IPS-18c (cell line): ENCODE data around the gene SNX5.

Source experiments
- H3K4me3 ChIP-seq: 2 replicates; pipeline ENCODE4 v1.7.0; 2013; ENCODE audit warnings: low read depth, mild to moderate bottlenecking, low read length, moderate library complexity; ENCODE audit not compliant: insufficient read depth
- H3K9me3 ChIP-seq: one replicate; pipeline ENCODE4 v1.6.1; 2013; ENCODE audit warnings: mild to moderate bottlenecking, low read length, moderate library complexity; ENCODE audit not compliant: control insufficient read depth, insufficient read depth

The SNX5 gene

DNA sequence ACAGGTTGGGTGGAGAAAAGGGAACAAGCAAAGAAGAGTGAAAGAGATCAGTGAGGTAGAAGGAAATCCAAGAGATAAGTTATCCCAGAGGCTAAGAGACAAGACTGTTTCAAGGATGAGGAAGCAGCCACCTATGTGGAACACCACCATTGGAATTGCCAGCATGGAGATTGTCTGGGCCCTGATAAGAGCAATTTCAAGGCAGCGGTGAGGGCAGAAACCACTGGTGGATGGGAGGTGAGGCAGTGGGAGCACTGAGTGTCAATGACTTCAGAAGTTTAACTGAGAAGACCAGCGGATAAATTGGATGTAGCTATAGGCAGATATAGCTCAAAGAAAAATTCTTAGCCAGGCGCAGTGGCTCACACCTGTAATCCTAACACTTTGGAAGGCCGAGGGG lies 56.7 kb downstream of the SNX5 start:
- no peak overlapping the region for H3K4me3 ChIP-seq
- H3K9me3 ChIP-seq = no peaks in the 10 kb centered on the region

- Histone ChIP-seq H3K9me3 (no peaks in the 10 kb centered on the region), H3K4me3 (no peak overlapping the region)
Measured at GRCh38 chr20:17910828-17911294, 57.7 kb downstream of the SNX5 start.

GRCh38 chr20:17909869-17910321 lies 58.7 kb downstream of the SNX5 start:
- H3K9me3 ChIP-seq = no peaks in the 10 kb centered on the region
- H3K4me3 ChIP-seq = no peak overlapping the region

DNA sequence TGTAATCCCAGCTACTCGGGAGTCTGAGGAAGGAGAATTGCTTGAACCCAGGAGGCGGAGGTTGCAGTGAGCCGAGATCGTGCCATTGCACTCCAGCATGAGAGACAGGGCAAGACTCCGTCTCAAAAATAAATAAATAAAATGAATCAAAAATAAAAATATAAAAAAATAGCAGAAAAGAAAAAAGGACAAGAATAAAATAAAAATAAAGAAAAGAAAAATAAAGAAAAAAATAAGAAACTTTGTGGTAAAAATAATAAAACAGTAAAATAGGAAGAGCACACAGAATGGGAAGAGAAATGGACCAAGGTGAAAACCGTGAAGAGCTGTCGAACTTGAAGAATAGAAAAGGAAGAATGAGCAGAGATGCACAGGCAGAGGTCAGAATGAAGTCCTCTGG lies 63.0 kb downstream of the SNX5 start:
- no peaks in the 10 kb centered on the region for H3K9me3 ChIP-seq
- no peak overlapping the region for H3K4me3 ChIP-seq

- Histone ChIP-seq H3K4me3 (no peak overlapping the region; the same call in 1 of the 2 replicates), H3K9me3 (no peaks in the 10 kb centered on the region)
Measured at GRCh38 chr20:17904027-17904426, 64.6 kb downstream of the SNX5 start.

DNA sequence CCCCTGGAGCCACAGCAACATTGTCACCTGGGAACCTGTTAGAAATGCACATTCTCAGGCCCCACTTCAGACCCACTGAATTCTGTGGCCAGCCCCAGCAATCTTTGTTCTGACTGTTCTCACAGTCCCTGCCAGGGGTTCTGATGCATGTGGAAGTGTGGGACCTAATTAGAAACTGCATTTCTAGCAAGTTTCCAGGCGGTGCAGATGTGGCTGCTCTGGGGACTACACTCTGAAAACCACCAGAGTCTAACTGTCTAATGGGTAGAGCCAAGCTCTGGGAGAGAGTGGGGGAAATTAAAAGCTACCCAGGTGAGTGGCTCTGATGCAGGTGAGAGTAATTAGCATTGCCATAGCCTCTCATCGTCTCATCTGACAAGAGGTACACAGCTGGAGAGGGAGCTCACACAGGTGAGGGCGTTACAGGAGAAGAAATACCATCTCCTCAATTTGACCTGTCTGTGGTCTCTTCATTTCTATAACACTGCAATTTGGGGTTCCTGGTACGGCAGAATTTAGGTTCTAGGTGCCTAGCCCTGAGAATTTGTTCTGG lies 66.0 kb downstream of the SNX5 start:
- H3K4me3 ChIP-seq = no peak overlapping the region

GRCh38 chr20:17901971-17902370 lies 66.6 kb downstream of the SNX5 start:
- Histone ChIP-seq H3K4me3 (no peak overlapping the region), H3K9me3 (no peaks in the 10 kb centered on the region)

More for the DNA sequence above, 66.0 kb downstream of the SNX5 start:
- H3K9me3 ChIP-seq = no peaks in the 10 kb centered on the region

DNA sequence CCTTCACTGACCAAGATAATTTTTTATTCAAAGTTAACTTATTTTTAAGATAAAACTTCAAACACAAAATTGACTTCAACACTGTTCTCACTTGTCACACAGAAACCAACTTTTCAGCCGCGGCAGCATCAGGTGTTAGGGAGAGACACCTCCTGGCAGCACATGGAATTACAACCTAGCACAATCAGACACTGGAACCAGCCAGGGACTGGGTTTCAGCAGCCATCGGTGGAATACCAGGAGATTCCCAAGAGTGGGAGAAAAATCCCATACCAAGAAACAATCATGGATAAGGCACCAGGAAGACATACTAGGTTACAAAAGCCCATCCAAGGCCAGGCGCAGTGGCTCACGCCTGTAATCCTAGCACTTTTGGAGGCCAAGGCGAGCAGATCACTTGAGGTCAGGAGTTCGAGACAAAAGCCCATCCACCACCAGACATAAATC lies 70.0 kb downstream of the SNX5 start:
- no peak overlapping the region for H3K4me3 ChIP-seq
- no peaks in the 10 kb centered on the region for H3K9me3 ChIP-seq

DNA sequence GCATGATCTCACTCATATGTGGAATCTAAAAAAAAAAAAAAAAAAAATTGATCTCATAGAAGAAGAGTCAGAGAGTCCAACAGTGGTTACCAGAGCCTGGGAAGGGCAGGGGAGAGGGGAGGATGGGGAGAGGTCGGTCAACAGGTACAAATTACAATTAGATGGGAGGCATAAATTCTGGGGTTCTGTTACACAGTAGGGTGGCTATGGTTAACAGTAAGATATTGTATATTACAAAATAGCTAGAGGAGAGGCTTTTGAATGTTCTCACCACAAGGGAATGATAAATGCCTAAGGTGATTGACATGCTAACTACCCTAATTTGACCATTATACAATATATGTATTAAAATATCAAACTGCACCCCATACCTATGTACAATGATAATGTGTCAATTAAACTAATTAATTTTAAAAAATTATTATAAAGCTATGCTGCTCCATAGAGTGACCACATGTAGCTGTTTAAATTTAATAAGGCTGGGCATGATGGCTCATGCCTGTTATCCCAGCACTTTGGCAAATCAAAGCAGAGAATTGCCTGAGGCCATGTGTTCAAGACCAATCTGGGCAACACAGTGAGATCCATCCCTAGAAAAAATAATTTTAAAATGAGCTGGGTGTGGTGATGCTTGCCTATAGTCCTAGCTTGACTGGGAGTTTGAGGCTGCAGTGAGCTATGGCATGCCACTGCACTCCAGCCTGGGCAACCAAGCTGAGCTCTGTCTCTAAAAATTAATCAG lies 70.9 kb downstream of the SNX5 start:
- no peak overlapping the region for H3K4me3 ChIP-seq
- no peaks in the 10 kb centered on the region for H3K9me3 ChIP-seq

DNA sequence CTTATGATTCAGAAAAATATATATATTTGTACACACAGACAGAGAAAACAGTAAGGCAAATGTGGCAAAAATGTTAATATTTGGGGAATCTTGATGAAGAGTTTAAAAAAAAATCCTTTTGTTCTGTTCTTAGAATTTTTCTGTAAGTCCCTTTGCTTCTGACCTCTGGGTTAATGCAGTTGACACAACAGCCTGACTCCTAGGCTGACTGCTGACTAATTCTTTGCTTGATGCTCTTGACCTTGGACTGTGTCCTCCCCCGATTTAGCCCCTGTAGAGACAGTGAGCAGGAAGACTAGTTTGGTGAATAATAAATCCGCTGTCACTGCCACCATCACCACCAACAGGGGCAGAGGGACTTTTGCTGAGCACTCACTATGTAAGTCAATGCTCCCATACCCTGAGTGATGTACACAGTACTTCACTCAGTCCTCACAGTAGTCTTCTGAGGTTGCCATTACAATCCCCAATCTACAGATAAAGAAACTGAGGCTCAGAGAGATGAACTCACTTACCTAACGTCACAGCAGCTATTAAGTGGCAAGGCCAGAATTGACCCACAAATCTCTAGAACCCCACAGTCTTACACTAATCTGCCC lies 71.7 kb downstream of the SNX5 start:
- Histone ChIP-seq H3K4me3 (no peak overlapping the region), H3K9me3 (no peaks in the 10 kb centered on the region)

- H3K9me3 ChIP-seq = no peaks in the 10 kb centered on the region
- H3K4me3 ChIP-seq = no peak overlapping the region
Measured at GRCh38 chr20:17896193-17896723, 72.3 kb downstream of the SNX5 start.

- Histone ChIP-seq H3K9me3 (no peaks in the 10 kb centered on the region), H3K4me3 (no peak overlapping the region; the same call in 1 of the 2 replicates)
Measured at GRCh38 chr20:17895641-17896171, 72.9 kb downstream of the SNX5 start.

DNA sequence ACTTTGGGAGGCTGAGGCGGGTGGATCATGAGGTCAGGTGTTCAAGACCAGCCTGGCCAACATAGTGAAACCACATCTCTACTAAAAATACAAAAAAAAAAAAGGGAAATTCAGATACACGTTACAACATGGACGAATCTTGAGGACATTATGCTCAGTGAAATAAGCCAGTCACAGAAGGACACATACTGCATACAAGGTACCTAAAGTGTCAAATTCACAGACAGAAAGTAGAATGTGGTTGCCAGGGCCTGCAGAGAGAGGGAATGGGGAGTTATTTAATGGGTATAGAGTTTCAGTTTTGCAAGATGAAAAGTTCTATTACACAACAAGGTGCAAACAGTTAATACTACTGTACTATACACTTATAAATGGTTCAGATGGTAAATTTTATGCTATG lies 75.1 kb downstream of the SNX5 start:
- Histone ChIP-seq H3K9me3 (no peaks in the 10 kb centered on the region), H3K4me3 (no peak overlapping the region)

DNA sequence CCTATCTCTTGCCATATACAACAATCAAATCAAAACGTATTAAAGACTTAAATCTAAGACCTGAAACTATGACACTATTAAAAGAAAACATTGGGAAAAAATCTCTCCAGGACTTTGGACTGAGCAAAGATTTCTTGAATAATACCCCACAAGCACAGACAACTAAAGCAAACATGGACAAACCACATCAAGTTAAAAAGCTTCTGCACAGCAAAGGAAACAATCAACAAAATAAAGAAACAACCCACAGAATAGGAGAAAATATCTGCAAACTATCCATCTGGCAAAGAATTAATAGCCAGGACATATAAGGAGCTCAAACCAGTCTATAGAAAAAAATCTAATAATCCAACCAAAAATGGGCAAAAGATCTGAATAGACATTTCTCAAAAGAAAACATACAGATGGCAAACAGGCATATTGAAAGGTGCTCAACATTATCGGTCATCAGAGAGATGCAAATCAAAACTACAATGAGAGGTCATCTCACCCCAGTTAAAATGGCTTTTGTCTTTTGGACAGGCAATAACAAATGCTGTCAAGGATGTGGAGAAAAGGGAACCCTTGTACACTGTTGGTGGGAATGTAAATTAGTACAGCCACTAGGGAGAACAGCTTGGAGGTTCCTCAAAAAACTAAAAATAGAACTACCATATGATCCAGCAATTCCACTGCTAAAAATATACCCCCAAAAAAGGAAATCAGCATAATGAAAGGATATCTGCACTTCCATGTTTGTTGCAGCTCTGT lies 76.2 kb downstream of the SNX5 start:
- Histone ChIP-seq H3K4me3 (no peak overlapping the region), H3K9me3 (no peaks in the 10 kb centered on the region)
